Stimulated activated CD8-positive, alpha-beta memory T cell treated with anti-CD3 and anti-CD28 coated beads, Interleukin-15, amount 100 ng/mL, for 4 hours (primary cell): Measurements from ENCODE around the gene CACNA2D3.

Source experiments
- DNase-seq, 2 donors: peaks; one replicate each; pipeline ENCODE4 v3.0.0-alpha.2; 2020; ENCODE audit warnings: low read depth in 2 of 2

CACNA2D3 gene

DNA sequence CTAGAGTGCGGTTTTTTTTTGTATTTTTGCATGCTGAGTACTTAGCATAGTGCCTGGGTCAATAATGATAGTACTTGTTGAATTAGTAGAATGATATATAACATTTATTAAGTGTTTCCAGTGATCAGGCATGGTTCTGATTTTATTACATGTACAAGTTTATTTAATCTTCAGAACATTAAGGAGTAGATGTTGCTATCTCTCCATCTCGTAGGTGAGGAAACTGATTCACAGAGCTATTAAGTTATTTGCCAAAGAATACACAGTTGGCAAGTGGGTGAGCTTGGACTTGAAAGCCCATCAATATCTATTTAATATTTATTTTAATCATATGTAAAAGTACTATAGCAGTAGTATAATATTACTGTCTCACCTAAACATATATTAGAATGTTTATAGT lies 219.5 kb downstream of the CACNA2D3 start:
- DNase-seq = no peak

- no peak for DNase-seq
These were observed 220.3 kb downstream of the CACNA2D3 start for GRCh38 chr3:54342676-54343075.

DNA sequence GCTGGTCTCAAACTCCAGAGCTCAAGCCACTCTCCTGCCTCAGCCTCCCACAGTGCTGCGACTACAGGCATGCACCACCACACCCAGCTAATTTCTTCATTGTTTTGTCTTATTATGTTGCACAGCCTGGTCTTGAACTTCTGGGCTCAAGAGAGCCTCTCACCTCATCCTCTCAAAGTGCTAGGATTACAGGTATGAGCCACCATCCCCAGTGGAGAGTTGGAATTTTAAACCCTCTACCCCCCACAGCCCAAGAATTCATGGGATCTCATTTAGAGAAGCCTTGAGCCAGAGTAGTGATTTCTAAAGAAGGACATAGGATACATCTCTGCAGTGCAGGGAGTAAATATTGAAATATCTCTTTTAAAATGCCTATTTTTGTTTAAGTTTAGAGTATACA lies 221.1 kb downstream of the CACNA2D3 start:
- no peak for DNase-seq

DNA sequence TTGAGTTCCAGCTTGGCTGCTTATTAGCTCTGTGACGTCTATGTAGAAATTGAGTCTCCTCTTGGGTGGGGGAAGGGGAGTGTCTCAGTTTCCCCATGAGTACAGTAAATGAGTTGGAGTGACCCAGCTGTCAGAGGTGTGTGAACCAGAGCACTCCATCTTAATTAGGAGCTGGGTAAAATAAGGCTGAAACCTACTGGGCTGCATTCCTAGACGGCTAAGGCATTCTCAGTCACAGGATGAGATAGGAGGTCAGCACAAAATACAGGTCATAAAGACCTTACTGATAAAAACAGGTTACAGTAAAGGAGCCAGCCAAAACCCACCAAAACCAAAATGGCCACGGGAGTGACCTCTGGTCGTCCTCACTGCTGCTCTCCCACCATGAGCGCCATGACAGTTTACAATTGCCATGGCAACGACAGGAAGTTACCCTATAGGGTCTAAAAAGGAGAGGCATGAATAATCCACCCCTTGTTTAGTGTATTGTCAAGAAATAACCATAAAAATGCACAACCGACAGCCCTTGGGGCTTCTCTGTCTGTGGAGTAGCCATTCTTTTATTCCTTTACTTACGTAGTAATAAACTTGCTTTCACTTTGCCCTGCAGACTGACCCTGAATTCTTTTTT lies 222.4 kb downstream of the CACNA2D3 start:
- DNase-seq = no peak

DNA sequence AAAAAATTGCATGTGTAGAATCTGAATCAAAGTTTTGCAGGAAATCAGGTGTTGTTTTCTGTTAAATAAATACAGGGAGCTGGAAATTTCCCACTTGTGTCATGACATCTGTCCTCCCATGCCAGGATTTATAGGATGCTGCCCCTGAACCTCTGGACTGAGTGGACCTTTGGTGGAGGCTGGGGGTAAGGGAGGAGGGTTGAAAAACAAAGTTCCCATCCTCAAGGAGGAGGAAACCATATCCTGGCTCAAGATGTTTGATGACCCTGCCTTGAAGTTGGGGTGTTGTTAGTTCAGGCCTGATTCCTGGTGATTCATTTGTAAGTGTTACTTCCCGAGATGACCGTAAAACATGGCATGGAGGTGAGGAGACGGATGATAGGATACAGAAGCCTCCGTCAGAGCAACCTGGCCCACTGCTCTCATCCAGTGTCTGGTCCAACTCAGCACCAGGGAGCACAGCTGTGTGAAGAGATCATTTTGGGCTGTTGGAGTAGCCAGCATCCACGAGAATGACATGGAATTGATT lies 223.6 kb downstream of the CACNA2D3 start:
- no peak for DNase-seq

DNA sequence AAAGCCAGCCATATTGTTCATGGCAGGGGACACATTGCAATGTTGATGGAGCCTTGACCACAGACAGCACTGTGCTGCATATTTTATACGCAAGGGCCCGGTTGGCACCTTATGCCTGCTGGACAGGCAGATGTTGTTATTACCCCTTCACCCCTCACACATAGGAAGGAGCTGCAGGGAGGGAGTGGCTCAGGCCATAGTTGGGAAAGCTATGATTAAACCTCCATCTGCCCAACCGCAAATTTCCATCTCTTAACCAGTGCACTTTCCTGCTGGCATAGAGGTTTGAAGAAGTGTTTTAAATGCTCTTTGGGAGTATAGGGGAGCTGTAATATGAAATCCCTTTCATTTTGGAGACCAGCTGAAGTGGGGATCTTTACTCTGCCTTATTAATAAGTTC lies 224.7 kb downstream of the CACNA2D3 start:
- no peak for DNase-seq

- no peak for DNase-seq
These were observed 225.6 kb downstream of the CACNA2D3 start for GRCh38 chr3:54347933-54348332.

DNA sequence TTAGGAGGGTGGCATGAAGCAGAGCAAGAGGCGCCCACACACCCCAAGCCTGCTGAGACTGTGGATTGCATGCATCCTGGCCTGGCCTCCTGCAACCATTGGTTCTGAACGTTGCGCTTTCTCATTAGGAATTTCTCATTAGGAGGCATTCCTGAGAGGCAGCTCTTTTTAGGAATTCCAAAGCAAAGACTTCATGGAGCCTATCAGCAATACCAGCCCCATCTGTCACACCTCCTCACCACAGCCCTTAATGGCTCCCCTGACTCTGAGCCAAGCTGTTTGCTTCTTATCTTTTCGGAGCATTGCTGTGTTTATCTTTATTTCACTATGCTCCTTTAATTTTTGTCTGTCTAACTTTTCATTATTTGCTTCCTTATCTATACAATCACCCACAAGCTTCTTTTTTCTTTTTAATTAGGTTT lies 226.9 kb downstream of the CACNA2D3 start:
- DNase-seq = no peak

- DNase-seq = no peak
These were observed 227.3 kb downstream of the CACNA2D3 start for GRCh38 chr3:54349691-54350090.

DNA sequence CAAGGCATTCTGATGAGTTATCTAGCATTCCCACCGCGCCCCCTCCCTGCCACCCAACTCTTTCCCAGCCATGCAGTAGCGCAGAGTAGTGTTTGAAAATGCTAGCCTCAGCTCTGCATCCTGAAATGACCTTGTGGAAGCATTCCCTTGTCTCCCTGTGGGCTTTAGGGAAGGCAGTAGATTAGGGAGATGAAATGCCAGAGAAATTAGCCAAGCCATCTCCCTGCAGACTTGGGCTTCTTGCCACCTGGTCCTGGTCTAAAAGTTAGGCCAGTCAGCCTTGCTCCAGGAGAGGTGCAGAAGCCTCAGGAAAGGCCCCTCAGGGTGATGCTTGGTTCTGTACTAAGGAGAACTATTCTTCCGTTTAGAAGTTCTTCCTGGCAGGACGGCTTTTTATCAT lies 231.2 kb downstream of the CACNA2D3 start:
- no peak for DNase-seq

- DNase-seq = no peak
These were observed 231.6 kb downstream of the CACNA2D3 start for GRCh38 chr3:54353946-54354345.

GRCh38 chr3:54355800-54356199 lies 233.4 kb downstream of the CACNA2D3 start:
- DNase-seq = no peak

GRCh38 chr3:54356261-54357045 lies 234.1 kb downstream of the CACNA2D3 start:
- DNase-seq = no peak

DNA sequence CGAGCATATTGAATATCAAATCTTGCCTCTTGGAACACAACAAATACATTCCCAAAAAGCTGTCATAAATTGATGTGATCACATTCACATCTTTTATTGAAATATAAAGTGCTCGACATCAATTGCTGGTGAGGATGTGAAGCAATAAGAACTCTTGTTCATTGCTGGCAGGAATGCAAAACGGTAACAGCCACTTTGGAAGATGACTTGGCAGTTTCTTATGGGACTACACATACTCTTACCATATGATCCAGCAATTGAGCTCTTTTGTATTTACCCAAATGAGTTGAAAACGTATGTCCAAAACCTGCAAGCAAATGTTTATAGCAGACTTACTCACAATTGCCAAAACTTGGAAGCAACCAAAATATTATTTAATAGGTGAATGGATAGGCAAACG lies 234.9 kb downstream of the CACNA2D3 start:
- DNase-seq = no peak

- no peak for DNase-seq
These were observed 236.0 kb downstream of the CACNA2D3 start for GRCh38 chr3:54358316-54358715.

DNA sequence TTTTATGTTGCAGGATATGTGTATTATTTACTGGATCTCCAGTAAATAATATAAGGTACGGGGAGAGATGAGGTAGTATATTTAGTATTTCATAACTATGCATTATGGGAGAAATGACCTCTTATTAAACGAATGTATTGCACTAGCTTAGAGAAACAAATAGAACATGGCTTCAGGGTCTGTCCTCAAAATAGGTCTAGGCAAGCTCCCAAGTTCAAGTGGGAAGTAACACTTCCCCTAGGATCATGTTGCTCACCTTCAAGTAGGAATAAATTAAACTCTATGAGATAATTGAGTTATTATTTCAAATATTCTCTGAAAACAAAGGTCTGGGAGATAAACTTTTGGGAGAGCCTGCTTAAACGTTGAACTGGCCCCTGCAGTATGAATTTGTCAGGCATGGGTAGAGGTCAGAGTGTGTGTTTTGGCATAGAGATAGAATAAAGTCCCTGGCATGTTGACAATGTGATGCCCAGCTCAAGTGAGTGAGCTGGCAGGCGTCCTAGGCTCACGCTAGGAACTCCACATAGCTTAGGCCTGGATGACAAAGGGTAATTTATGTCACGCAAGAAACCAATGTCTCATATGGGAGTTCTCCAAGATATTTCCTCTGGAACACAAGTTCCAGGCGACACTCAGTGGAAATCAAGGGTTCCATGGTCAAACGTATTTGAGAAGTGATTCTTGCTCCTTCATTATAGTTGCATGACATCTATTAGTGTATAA lies 236.8 kb downstream of the CACNA2D3 start:
- DNase-seq = no peak

DNA sequence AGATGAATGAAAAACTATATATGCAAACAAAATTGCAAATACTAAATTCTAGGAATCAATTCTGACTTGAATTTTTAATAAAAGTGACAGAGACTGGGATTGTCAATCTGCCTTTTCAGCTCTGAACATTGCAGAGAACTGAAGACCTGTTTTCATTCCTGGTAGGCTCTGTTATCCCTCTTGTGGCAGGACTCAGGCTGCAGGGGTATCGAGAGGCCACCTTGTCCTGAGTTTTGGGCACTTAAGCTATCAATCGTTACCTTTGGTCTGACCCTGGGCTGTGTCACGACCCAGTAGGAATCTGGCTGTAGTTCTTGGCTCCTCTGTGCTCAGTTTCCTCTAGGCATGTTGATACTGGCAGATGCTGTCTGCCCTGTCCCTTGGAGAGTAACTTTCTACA lies 238.0 kb downstream of the CACNA2D3 start:
- DNase-seq = no peak

DNA sequence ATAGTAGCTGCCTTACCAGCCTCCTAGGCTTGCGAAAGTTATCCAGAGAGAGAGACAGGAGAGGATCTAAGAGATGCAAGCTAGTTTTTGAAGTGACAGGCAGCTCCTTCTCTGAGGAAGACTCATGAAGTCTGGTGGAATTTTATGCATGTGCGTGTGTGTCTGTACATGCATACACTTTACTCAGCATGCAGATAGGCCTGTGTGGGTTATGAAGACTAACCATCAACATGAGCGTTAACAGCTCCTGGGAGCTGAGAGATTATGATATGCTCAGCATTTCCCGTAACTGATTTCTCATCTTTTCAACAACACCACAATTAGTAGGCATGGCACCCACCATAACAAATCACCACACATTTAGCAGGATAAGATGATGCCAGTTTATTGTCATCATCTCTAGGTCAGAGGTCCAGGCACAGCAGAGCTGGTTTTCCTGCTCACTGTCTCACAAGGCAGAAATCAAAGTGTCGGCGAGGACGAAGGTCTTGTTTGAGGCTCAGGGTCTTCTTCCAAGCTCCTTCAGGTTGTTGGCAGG lies 239.5 kb downstream of the CACNA2D3 start:
- no peak for DNase-seq

- DNase-seq = no peak
These were observed 243.8 kb downstream of the CACNA2D3 start for GRCh38 chr3:54366007-54366750.

- DNase-seq = no peak
These were observed 244.5 kb downstream of the CACNA2D3 start for GRCh38 chr3:54366839-54367238.

- no peak for DNase-seq
These were observed 249.9 kb downstream of the CACNA2D3 start for GRCh38 chr3:54372232-54372631.
